Glutamatergic neuron (in vitro differentiated cells): ENCODE measurements around the gene SCN8A. TPM values are rescaled to one million over a fixed set of nuclear protein-coding genes. Genes with fewer than 3 reads are reported as not detected.
A peak's percentile ranks its signal among the peaks of the same experiment; 100 is the strongest.

ENCODE experiments used
- DNase-seq: peaks from one replicate; pipeline ENCODE4 v3.0.0; 2022
- H3K27ac Mint-ChIP-seq: one replicate; pipeline ENCODE4 v1.8.0; 2020; ENCODE audit warnings: mild to moderate bottlenecking, mixed read lengths, inconsistent platforms; ENCODE audit not compliant: unreplicated experiment
- H3K27me3 Mint-ChIP-seq: one replicate; pipeline ENCODE4 v1.8.0; 2020; ENCODE audit warnings: mild to moderate bottlenecking, moderate library complexity, mixed read lengths, inconsistent platforms; ENCODE audit not compliant: unreplicated experiment
- H3K36me3 Mint-ChIP-seq: one replicate; pipeline ENCODE4 v1.8.0; 2020; ENCODE audit warnings: mild to moderate bottlenecking, mixed read lengths, inconsistent platforms; ENCODE audit not compliant: unreplicated experiment
- H3K4me1 Mint-ChIP-seq: one replicate; pipeline ENCODE4 v1.8.0; 2020; ENCODE audit warnings: mild to moderate bottlenecking, low read depth, mixed read lengths, inconsistent platforms; ENCODE audit not compliant: unreplicated experiment
- H3K4me3 Mint-ChIP-seq: one replicate; pipeline ENCODE4 v1.8.0; 2020; ENCODE audit warnings: mild to moderate bottlenecking, mixed read lengths, inconsistent platforms; ENCODE audit not compliant: unreplicated experiment
- H3K9me3 Mint-ChIP-seq: one replicate; pipeline ENCODE4 v1.8.0; 2020; ENCODE audit warnings: mild to moderate bottlenecking, moderate library complexity, mixed read lengths, inconsistent platforms; ENCODE audit not compliant: unreplicated experiment
- CTCF ChIP-seq: fragments of 200-600 bp; sonication (generic); IDR thresholded peaks from one replicate; pipeline ENCODE4 v1.5.0; 2021; ENCODE audit not compliant: partially characterized antibody, unreplicated experiment
- total RNA-seq: library from RNA; stranded (reverse); fragmentation: NEBNext Ultra II Directional; extraction: Animal tissue kit (Norgen Biotek cat#: 25700); gene quantifications from one replicate; pipeline ENCODE4 v1.2.1, GENCODE V29; 2021; ENCODE audit not compliant: unreplicated experiment

SCN8A gene
- total RNA-seq, 1 donor from 2014 or later, result 47.6 TPM

GRCh38 chr12:51811203-51812202 lies 220.5 kb downstream of the SCN8A start:
- Mint-ChIP-seq H3K4me3 (no peak overlapping the region), H3K27me3 (peaks cover 20% of the 10 kb centered on the region), H3K36me3 (no peaks in the 10 kb centered on the region), H3K27ac (peak overlapping the region; percentile 38), H3K4me1 (peaks cover 12% of the 10 kb centered on the region), H3K9me3 (peaks cover 33% of the 10 kb centered on the region)
- no peak for DNase-seq
- no peak for TF ChIP-seq CTCF

GRCh38 chr12:51812871-51813270 lies 221.8 kb downstream of the SCN8A start:
- H3K4me3 Mint-ChIP-seq, result peak overlapping the region; percentile 59
- DNase-seq, result no peak
- H3K4me1 Mint-ChIP-seq, result peaks cover 21% of the 10 kb centered on the region
- H3K27me3 Mint-ChIP-seq, result peaks cover 24% of the 10 kb centered on the region
- H3K27ac Mint-ChIP-seq, result no peak overlapping the region
- TF ChIP-seq CTCF, result no peak
- no peaks in the 10 kb centered on the region for H3K36me3 Mint-ChIP-seq
- H3K9me3 Mint-ChIP-seq, result peaks cover 35% of the 10 kb centered on the region

- Mint-ChIP-seq H3K4me1 (peaks cover 25% of the 10 kb centered on the region), H3K9me3 (peaks cover 37% of the 10 kb centered on the region), H3K4me3 (peak overlapping the region; percentile 69), H3K36me3 (no peaks in the 10 kb centered on the region), H3K27ac (peak overlapping the region; percentile 81), H3K27me3 (peaks cover 26% of the 10 kb centered on the region)
- TF ChIP-seq CTCF, result no peak
- DNase-seq, result no peak
Measured at GRCh38 chr12:51813931-51814310, 222.9 kb downstream of the SCN8A start.

- DNase-seq, result peak; percentile 87
- no peak overlapping the region for H3K27ac Mint-ChIP-seq
- peaks cover 27% of the 10 kb centered on the region for H3K4me1 Mint-ChIP-seq
- H3K4me3 Mint-ChIP-seq, result peak overlapping the region; percentile 79
- peak; percentile 18 for TF ChIP-seq CTCF
- H3K27me3 Mint-ChIP-seq, result peaks cover 27% of the 10 kb centered on the region
- H3K36me3 Mint-ChIP-seq, result no peaks in the 10 kb centered on the region
- peaks cover 39% of the 10 kb centered on the region for H3K9me3 Mint-ChIP-seq
Measured at GRCh38 chr12:51814311-51815088, 223.5 kb downstream of the SCN8A start.
